Peyer's patch (tissue), 4 donors: ENCODE measurements around the gene INSC.

Experiments used
- POLR2A ChIP-seq, 2 donors: fragments of 450-650 bp; IDR thresholded peaks; one replicate each; pipeline ENCODE4 v1.5.1; 2017; ENCODE audit warnings: antibody characterized with exemption in 2 of 2, mild to moderate bottlenecking in 2 of 2, moderate library complexity in 2 of 2
- TF ChIP-seq, protein P1 (sequence below), 6 experiments: fragments of 450-650 bp in 4 of 6; fragments of 200-600 bp in 2 of 6; sonication (generic) in 1 of 6; IDR thresholded peaks; one replicate each; pipeline ENCODE4 v1.5.1; 2017 to 2019; ENCODE audit warnings: antibody characterized with exemption in 6 of 6, mild to moderate bottlenecking in 3 of 6, moderate library complexity in 1 of 6

- TF ChIP-seq, protein P1, sequence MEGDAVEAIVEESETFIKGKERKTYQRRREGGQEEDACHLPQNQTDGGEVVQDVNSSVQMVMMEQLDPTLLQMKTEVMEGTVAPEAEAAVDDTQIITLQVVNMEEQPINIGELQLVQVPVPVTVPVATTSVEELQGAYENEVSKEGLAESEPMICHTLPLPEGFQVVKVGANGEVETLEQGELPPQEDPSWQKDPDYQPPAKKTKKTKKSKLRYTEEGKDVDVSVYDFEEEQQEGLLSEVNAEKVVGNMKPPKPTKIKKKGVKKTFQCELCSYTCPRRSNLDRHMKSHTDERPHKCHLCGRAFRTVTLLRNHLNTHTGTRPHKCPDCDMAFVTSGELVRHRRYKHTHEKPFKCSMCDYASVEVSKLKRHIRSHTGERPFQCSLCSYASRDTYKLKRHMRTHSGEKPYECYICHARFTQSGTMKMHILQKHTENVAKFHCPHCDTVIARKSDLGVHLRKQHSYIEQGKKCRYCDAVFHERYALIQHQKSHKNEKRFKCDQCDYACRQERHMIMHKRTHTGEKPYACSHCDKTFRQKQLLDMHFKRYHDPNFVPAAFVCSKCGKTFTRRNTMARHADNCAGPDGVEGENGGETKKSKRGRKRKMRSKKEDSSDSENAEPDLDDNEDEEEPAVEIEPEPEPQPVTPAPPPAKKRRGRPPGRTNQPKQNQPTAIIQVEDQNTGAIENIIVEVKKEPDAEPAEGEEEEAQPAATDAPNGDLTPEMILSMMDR (IDR thresholded peaks at IDR 0.05) = no peak
- no peak for TF ChIP-seq POLR2A (IDR thresholded peaks at IDR 0.05)
Measured at GRCh38 chr11:15275141-15275540, 160.4 kb downstream of the INSC start.
